T-helper 2 cell treated with Interferon-gamma antibody and Interleukin-4, amounts not matched to agents 100 ng/mL and 5 ng/mL, for 36 hours (primary cell): ENCODE measurements around the gene MAPT. TPM values are rescaled to one million over a fixed set of nuclear protein-coding genes. Genes with fewer than 3 reads are reported as not detected.

Experiments
- intact Hi-C: fragments of 100-400 bp; cut with micrococcal nuclease; formaldehyde crosslinking; loops from one replicate; pipeline ENCODE4 v1.15.1; 2023
- total RNA-seq: library from RNA; stranded (reverse); gene quantifications from 2 replicates; pipeline ENCODE4 v1.2.3, GENCODE V29; 2022

The MAPT gene
- total RNA-seq, 1 donor from 2014 or later, result 0.20 TPM

GRCh38 chr17:46045639-46046038 is 151.3 kb downstream of the MAPT start:
- intact Hi-C loops, result loop anchor here (5.0 kb wide), 1 partner anchor 147 kb away; the partner anchor contains the start of gene KANSL1

GRCh38 chr17:46046957-46047356 is 152.6 kb downstream of the MAPT start:
- intact Hi-C loops, result loop anchor here (5.0 kb wide), 1 partner anchor 145 kb away; the partner anchor contains the start of gene KANSL1

- intact Hi-C loops, result loop anchor here (5.0 kb wide), 1 partner anchor 145 kb away; the partner anchor contains the start of gene KANSL1
These were observed 153.0 kb downstream of the MAPT start for GRCh38 chr17:46047398-46047797.

GRCh38 chr17:46047856-46048255 is 153.5 kb downstream of the MAPT start:
- intact Hi-C loops, result loop anchor here (5.0 kb wide), 1 partner anchor 144 kb away; the partner anchor contains the start of gene KANSL1

- intact Hi-C loops, result loop anchor here (5.0 kb wide), 1 partner anchor 143 kb away; the partner anchor contains the start of gene KANSL1
These were observed 155.3 kb downstream of the MAPT start for GRCh38 chr17:46049656-46050055.

GRCh38 chr17:46053911-46054534 is 159.7 kb downstream of the MAPT start:
- intact Hi-C loops, result no loop called here

GRCh38 chr17:46056800-46057304 is 162.5 kb downstream of the MAPT start:
- intact Hi-C loops, result no loop called here

- intact Hi-C loops, result no loop called here
These were observed 163.0 kb downstream of the MAPT start for GRCh38 chr17:46057366-46057765.

- intact Hi-C loops, result no loop called here
These were observed 165.1 kb downstream of the MAPT start for GRCh38 chr17:46059486-46059885.

- intact Hi-C loops, result no loop called here
These were observed 166.1 kb downstream of the MAPT start for GRCh38 chr17:46060461-46060860.

- intact Hi-C loops, result no loop called here
These were observed 167.1 kb downstream of the MAPT start for GRCh38 chr17:46061435-46061834.

GRCh38 chr17:46063241-46063640 is 168.9 kb downstream of the MAPT start:
- intact Hi-C loops, result no loop called here

- intact Hi-C loops, result no loop called here
These were observed 170.1 kb downstream of the MAPT start for GRCh38 chr17:46064460-46064859.

- intact Hi-C loops, result no loop called here
These were observed 177.4 kb downstream of the MAPT start for GRCh38 chr17:46071796-46072195.

GRCh38 chr17:46072998-46073397 is 178.6 kb downstream of the MAPT start:
- intact Hi-C loops, result no loop called here

GRCh38 chr17:46074540-46074939 is 180.2 kb downstream of the MAPT start:
- intact Hi-C loops, result no loop called here

Other genes with a start within 250 kb of the MAPT start
- not detected in 2 replicates for gene CRHR1, start 110.2 kb upstream of the MAPT start, total RNA-seq
- gene SPPL2C, start 49.7 kb upstream of the MAPT start, total RNA-seq, result not detected in 2 replicates
- not detected in 2 replicates for gene STH, start 104.7 kb downstream of the MAPT start, total RNA-seq